Colonic mucosa (tissue), 4 donors: ENCODE data around the gene AIPL1. TPM values are rescaled to one million over a fixed set of nuclear protein-coding genes. Genes with fewer than 3 reads are reported as not detected.

ENCODE experiments used
- DNase-seq: peaks from one replicate; pipeline ENCODE4 v3.0.0-alpha.2; 2020
- H3K27ac ChIP-seq: fragments of 200-600 bp; one replicate; pipeline ENCODE4 v1.8.0; 2021
- H3K27me3 ChIP-seq: fragments of 200-600 bp; one replicate; pipeline ENCODE4 v1.8.0; 2021
- H3K36me3 ChIP-seq: fragments of 200-600 bp; one replicate; pipeline ENCODE4 v1.8.0; 2021
- H3K4me1 ChIP-seq: fragments of 200-600 bp; one replicate; pipeline ENCODE4 v1.8.0; 2021; ENCODE audit warnings: mild to moderate bottlenecking
- H3K4me3 ChIP-seq: fragments of 200-600 bp; one replicate; pipeline ENCODE4 v1.8.0; 2021
- H3K9ac ChIP-seq, 2 donors: one replicate each; pipeline ENCODE4 v1.7.0; 2013; ENCODE audit warnings: control low read depth in 2 of 2, low read depth in 2 of 2, low read length in 2 of 2
- H3K9me3 ChIP-seq: fragments of 200-600 bp; one replicate; pipeline ENCODE4 v1.8.0; 2021
- intact Hi-C: fragments of 100-400 bp; cut with DNase I; formaldehyde crosslinking; loops from one replicate; pipeline ENCODE4 v1.14.1; 2022
- total RNA-seq, 2 donors: library from RNA; stranded (reverse); fragmentation: NEBNext Ultra II Directional in 1 of 2; extraction: Animal tissue kit (Norgen Biotek cat#: 25700) in 1 of 2; gene quantifications; one replicate each; pipeline ENCODE4 v1.2.1, GENCODE V29; 2021
- TF ChIP-seq, protein P1 (sequence below): fragments of 200-600 bp; IDR thresholded peaks from one replicate; pipeline ENCODE4 v1.8.0; 2022; ENCODE audit warnings: antibody characterized with exemption, mild to moderate bottlenecking
- donor health status: healthy.
- donor health status: DM: no; HTN: no; CAD: no.
- donor health status: DM: no; HTN: no; CAD: no.

AIPL1 gene
- total RNA-seq, 2 donors from 2014 or later, result not detected

DNA sequence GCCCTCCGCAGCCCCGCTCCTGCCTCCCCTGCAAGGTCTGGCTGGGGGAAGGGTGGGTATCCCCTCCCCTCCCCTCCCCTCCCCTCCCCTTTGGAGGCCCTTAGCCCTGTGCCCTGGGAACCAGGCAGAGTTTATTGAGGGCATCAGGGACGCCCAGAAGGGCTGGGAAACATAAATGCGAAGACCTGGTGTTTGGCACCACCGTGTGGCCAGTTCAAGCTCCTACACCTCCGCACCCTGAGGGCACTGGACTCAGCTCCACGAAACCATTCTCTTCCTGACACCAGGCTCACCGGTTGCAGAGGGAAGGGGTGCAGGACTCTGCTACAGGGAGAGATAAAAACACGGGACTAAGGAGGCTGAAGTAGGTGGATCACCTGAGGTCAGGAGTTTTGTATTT lies 1.0 kb upstream of the AIPL1 start:
- Histone ChIP-seq H3K27me3 (no peaks in the 10 kb centered on the region), H3K9me3 (no peaks in the 10 kb centered on the region), H3K36me3 (no peaks in the 10 kb centered on the region), H3K4me1 (no peaks in the 10 kb centered on the region), H3K27ac (no peak overlapping the region), H3K9ac (no peak overlapping the region), H3K4me3 (no peak overlapping the region)
- TF ChIP-seq, protein P1, sequence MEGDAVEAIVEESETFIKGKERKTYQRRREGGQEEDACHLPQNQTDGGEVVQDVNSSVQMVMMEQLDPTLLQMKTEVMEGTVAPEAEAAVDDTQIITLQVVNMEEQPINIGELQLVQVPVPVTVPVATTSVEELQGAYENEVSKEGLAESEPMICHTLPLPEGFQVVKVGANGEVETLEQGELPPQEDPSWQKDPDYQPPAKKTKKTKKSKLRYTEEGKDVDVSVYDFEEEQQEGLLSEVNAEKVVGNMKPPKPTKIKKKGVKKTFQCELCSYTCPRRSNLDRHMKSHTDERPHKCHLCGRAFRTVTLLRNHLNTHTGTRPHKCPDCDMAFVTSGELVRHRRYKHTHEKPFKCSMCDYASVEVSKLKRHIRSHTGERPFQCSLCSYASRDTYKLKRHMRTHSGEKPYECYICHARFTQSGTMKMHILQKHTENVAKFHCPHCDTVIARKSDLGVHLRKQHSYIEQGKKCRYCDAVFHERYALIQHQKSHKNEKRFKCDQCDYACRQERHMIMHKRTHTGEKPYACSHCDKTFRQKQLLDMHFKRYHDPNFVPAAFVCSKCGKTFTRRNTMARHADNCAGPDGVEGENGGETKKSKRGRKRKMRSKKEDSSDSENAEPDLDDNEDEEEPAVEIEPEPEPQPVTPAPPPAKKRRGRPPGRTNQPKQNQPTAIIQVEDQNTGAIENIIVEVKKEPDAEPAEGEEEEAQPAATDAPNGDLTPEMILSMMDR, result peak; percentile 83
- peak; percentile 56 for DNase-seq
- intact Hi-C loops, result loop anchor here (5.0 kb wide), 1 partner anchor 844 kb away; no protein-coding TSS in a partner anchor

DNA sequence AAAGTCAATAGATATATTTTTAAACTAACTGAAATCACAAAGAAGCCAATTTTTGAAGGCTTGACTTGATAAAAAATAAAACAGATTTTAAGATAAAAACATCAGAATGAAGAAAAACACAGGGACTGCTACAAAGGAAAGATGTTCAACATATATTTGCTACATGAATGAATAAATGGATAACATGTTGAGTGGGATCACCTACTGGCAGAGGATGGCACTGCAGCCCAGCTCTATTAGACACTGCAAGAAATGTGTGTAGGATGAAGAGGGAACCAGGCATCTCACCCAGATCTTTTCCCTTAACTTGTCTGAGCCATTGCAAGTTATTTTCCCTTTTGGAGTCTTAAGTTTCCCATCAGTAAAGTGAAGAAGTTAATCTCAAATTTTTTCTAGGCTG lies 4.2 kb downstream of the AIPL1 start:
- intact Hi-C loops, result no loop called here
- Histone ChIP-seq H3K36me3 (no peaks in the 10 kb centered on the region), H3K27me3 (no peaks in the 10 kb centered on the region), H3K9ac (no peak overlapping the region), H3K4me3 (no peak overlapping the region), H3K4me1 (no peaks in the 10 kb centered on the region), H3K9me3 (no peaks in the 10 kb centered on the region), H3K27ac (no peak overlapping the region)
- TF ChIP-seq, protein P1, result no peak
- DNase-seq, result no peak

DNA sequence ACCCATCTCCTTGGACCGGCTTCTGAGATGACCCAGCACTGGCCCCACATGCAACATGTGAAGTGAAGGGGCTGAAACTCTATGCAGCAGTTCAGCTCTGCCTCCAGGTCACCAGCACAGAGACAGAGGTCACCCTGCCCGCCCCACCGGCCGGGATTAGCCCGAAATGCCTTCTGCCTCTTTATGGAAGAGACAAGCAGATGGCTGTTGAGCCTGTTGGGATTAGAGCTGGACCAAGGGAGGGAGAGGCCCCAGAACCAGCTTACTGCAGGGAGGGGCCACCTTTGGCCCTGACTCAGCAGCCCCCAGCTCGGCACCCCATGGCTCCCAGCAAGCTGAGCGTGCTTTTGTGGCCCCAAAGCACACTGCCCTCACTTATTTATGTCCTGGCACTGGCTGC lies 5.7 kb downstream of the AIPL1 start:
- TF ChIP-seq, protein P1, result no peak
- Histone ChIP-seq H3K27ac (no peak overlapping the region), H3K4me1 (no peaks in the 10 kb centered on the region), H3K27me3 (no peaks in the 10 kb centered on the region), H3K9me3 (no peaks in the 10 kb centered on the region), H3K4me3 (no peak overlapping the region), H3K9ac (no peak overlapping the region), H3K36me3 (no peaks in the 10 kb centered on the region)
- intact Hi-C loops, result no loop called here
- DNase-seq, result no peak

DNA sequence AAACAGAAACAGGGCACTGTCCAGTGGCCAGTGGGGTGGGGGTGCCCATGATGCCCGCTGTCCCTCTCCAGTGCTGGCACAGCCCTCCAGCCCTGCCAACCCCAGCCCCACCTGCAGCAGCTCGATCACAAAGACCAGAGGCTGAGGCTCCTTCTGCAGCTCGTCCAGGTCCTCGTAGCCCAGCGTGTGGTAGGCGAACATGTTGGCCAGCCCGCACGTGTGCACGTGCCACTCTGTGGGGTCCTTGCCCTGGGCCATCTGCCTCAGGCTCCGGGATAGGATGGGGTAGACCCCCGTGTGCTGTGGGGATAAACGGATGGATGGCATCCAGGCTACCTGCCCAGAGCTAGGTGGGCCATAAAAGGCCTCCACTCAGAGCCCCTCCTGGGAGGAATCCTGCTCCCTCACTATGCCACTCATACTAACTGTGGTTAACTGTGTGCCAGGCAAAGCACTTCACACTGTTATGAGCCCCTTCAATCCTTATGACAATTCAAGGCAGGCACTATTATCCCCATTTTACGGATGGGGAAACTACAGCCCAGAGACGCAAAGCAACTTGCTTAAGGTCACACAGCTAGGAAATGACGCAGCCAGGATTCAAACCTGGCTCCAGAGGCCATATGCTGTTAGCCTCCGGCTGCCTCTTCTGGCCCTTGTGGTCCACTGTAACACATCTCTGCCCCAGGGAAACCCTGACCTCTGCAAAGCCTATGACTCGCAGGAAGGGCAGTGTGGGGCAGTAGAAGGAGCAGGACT lies 6.5 kb downstream of the AIPL1 start:
- DNase-seq, result no peak
- Histone ChIP-seq H3K27ac (no peak overlapping the region), H3K9ac (no peak overlapping the region), H3K4me1 (no peaks in the 10 kb centered on the region), H3K4me3 (no peak overlapping the region), H3K36me3 (no peaks in the 10 kb centered on the region), H3K9me3 (no peaks in the 10 kb centered on the region), H3K27me3 (no peaks in the 10 kb centered on the region)
- TF ChIP-seq, protein P1, result no peak
- intact Hi-C loops, result no loop called here

DNA sequence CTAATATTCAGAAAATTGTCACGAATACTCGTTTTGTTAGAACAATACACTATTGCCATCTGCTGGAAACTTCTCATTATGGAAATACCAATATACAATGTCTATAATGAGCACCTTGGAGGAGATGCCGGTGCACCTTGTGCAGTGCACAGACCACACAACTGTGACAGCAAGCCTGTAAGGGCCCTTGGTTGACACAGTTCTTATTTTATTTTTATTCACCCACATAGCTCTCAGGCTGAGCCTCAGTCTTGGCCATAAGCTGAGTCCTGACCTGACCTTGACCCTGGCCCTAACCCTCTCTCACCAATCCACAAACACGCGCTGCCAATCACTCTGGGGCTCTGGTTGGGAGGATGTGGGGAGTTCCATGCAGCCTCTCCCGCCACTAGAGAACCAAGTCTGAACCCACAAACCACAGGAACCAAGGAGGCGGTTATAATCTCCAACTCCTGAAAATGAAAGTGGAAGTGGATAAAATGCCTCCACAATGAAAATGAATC lies 7.6 kb downstream of the AIPL1 start:
- Histone ChIP-seq H3K27ac (no peak overlapping the region), H3K36me3 (no peaks in the 10 kb centered on the region), H3K9me3 (no peaks in the 10 kb centered on the region), H3K4me3 (no peak overlapping the region), H3K27me3 (no peaks in the 10 kb centered on the region), H3K9ac (no peak overlapping the region), H3K4me1 (no peaks in the 10 kb centered on the region)
- intact Hi-C loops, result no loop called here
- TF ChIP-seq, protein P1, result no peak
- DNase-seq, result no peak
